ENCODE data around the gene FGF14. TPM values are rescaled to one million over a fixed set of nuclear protein-coding genes. Genes with fewer than 3 reads are reported as not detected.
"Not testable (repeated sequence)": the region's sequence is repeated elsewhere in the genome, so short reads cannot be mapped to it uniquely, and the experiment has no call there.

Gene FGF14
- total RNA-seq, 2 experiments from 2014 or later: not detected

DNA sequence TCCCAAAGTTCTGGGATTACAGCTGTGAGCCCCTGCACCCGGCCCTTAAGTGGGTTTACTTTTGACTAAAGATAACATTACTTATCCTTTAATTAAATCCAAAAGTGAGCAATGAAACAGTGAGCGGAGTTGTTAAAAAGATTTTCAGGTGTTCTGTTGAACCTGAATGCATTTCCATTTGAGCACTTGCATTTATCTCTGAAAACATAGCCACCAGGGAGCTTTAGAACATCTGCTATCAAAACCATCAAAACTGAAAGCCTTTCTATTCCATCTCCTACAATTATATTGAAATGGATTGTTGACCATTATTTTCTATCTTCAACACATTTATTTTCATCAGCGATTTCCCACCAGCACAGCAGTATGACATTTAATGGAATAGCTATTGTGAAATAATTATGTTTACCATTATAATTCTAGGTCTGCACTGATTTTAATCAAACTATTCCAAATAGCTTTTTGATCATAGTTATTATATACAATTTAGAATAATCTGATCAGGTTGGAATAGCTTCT lies 269.0 kb downstream of the FGF14 start:
- no peak for ATAC-seq
- Mint-ChIP-seq H3K4me3 (no peak overlapping the region), H3K36me3 (no peaks in the 10 kb centered on the region), H3K27me3 (no peaks in the 10 kb centered on the region), H3K4me1 (no peaks in the 10 kb centered on the region), H3K9me3 (ENCODE audit: low read depth) (no peaks in the 10 kb centered on the region), H3K27ac (no peak overlapping the region)
- CTCF ChIA-PET: interaction anchor here (1.1 kb wide), 1 partner anchor 12 kb away, joined by 3 read pairs; no protein-coding TSS in a partner anchor
- no peak for DNase-seq

DNA sequence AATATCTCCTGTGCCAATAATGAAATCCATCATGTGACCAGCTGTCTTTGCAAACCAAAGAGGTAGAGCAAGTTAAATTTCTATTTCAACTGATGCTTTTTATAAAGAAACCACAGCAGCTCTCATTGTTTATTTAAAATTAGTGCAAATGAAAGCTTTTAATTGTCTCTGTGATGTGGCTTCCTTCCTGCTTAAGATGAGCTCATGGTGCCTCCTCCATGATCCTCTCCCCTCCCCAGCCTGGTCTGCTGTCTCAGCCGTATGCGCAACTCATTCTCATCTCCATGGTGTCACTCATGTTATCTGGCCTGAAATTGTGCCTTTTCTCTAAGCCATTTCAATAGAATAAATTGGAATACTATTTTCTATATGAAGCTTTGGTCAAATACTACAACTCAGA lies 270.6 kb downstream of the FGF14 start:
- DNase-seq: no peak
- Mint-ChIP-seq H3K27me3 (no peaks in the 10 kb centered on the region), H3K4me1 (no peaks in the 10 kb centered on the region), H3K9me3 (ENCODE audit: low read depth) (no peaks in the 10 kb centered on the region), H3K36me3 (no peaks in the 10 kb centered on the region), H3K27ac (no peak overlapping the region), H3K4me3 (no peak overlapping the region)
- no peak for ATAC-seq
- CTCF ChIA-PET: no interaction called here

DNA sequence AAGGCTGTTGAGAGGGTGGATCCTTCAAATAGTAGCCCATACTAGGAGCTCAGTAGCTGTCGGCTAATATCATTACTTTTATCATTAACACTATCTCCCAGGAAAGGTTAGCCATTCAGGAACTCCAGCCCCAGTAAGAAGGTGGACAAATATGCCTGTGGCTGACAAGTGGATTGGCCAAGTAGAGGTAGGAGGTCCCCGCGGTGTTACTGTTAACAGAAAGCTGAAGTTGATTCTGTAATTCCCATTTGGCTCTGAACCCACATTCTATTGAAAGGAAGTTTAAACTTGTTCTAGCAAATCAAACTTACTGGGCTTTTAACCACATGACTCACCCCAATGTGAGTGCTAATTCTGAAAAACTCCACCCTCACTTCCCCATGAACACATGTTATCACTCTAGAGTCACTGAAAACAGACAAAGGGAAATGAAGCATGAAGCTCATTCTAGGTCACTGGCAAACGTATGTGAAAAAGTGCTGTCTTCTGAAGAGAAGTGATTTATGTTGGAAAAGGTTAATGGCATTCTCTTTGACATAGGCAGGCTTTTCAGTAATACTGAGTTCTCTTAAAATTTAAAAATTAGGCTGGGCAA lies 273.5 kb downstream of the FGF14 start:
- H3K9me3 Mint-ChIP-seq (ENCODE audit: low read depth): no peaks in the 10 kb centered on the region
- DNase-seq (no peak), ATAC-seq (no peak)
- H3K4me3 Mint-ChIP-seq: no peak overlapping the region
- no peaks in the 10 kb centered on the region for H3K36me3 Mint-ChIP-seq
- no peak overlapping the region for H3K27ac Mint-ChIP-seq
- CTCF ChIA-PET: no interaction called here
- H3K27me3 Mint-ChIP-seq: no peaks in the 10 kb centered on the region
- H3K4me1 Mint-ChIP-seq: no peaks in the 10 kb centered on the region

DNA sequence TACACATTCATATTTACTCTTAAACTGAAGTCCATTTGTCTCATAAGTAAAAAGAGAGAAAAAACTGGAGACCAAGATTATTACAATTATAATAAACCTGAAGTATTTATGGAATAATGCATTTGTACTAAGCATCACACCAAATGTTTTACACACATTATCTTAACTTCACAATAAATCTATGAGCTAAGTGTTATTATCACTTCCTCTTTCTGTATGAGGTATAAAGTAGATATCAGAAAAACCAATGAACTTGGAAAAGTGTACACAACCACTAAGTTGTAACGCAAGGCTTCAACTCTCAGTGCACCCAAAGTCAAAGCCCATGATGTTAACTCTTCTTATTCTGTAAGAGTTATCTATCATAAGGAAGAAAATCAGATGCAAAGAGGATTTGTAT lies 274.7 kb downstream of the FGF14 start:
- no peaks in the 10 kb centered on the region for H3K9me3 Mint-ChIP-seq (ENCODE audit: low read depth)
- H3K4me3 Mint-ChIP-seq: no peak overlapping the region
- no peaks in the 10 kb centered on the region for H3K36me3 Mint-ChIP-seq
- DNase-seq: no peak
- H3K4me1 Mint-ChIP-seq: no peaks in the 10 kb centered on the region
- no peaks in the 10 kb centered on the region for H3K27me3 Mint-ChIP-seq
- CTCF ChIA-PET: no interaction called here
- H3K27ac Mint-ChIP-seq: no peak overlapping the region
- no peak for ATAC-seq

DNA sequence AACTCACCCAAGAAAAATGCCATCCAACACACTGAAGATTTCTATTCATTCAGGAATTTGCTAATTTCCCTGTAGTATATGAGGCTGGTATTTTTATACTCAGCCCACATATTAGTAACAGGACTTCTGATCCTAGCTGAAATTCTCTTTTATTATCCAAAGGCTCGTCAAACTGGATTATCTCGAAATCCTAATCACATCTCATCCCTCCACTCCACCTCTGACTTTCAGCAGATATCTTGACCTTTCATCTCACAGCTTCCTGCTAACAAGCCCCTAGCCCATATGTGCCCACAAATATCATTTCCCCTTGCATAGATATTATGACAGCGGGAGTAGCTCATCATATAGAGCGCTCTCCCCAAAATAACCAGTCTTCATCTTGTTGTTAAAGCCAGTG lies 279.7 kb downstream of the FGF14 start:
- ATAC-seq (no peak), DNase-seq (no peak)
- Mint-ChIP-seq H3K4me3 (no peak overlapping the region), H3K27ac (no peak overlapping the region), H3K36me3 (no peaks in the 10 kb centered on the region), H3K9me3 (ENCODE audit: low read depth) (no peaks in the 10 kb centered on the region), H3K4me1 (no peaks in the 10 kb centered on the region), H3K27me3 (no peaks in the 10 kb centered on the region)
- CTCF ChIA-PET: no interaction called here

DNA sequence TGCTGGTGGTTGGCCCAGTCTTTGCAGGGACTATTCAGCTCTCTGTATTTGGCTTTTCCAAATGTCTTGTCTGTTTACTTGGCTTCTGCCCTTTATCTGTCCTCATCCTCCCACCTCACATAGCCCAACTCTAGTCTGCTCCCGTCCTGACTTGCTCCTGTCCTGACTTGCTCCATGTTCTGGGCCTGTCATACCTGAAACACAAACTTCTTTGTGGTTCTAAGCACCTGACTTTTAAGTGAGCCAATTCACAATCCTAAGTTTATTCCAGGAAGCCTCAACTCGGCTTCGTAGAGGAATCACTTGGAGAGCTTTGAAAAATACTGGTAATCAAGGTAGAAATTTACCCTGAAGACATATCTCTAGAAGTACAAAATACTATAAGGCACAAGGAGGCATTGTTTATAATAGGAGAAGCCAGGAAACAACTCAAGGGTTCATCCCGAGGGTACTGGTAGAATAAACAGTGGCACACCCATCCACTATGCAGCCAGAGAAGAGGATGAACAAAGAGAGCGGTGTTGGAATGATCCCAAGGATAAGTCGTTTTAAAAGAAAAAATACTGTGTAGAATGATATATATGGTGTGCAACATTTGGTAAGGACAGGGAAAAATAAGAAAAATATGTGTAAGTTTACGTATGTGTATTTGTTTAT lies 284.5 kb downstream of the FGF14 start:
- H3K36me3 Mint-ChIP-seq: no peaks in the 10 kb centered on the region
- no peak overlapping the region for H3K27ac Mint-ChIP-seq
- ATAC-seq (no peak), DNase-seq (no peak)
- H3K9me3 Mint-ChIP-seq (ENCODE audit: low read depth): no peaks in the 10 kb centered on the region
- CTCF ChIA-PET: no interaction called here
- H3K4me1 Mint-ChIP-seq: no peaks in the 10 kb centered on the region
- no peaks in the 10 kb centered on the region for H3K27me3 Mint-ChIP-seq
- H3K4me3 Mint-ChIP-seq: no peak overlapping the region

DNA sequence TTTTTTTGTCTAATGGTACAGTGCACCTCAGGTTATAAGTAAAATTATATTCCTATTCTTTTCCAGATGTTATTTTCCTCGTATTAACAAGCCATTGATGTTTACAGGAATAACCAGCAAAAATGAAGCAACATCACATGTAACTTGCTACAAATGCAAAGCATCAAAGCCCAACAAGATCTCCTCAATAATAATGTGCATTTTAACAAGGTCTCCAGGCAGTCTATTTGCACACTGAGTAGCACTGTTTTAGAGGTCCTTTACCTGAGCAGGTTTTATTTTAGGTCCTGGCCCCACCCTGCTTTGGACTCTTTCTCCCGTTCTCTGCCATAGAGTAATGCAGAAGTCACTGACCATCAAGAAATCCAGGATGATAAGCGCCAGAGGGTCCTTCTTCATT lies 298.4 kb downstream of the FGF14 start:
- Mint-ChIP-seq H3K4me1 (no peaks in the 10 kb centered on the region), H3K27me3 (no peaks in the 10 kb centered on the region), H3K9me3 (ENCODE audit: low read depth) (no peaks in the 10 kb centered on the region), H3K27ac (no peak overlapping the region), H3K36me3 (no peaks in the 10 kb centered on the region), H3K4me3 (no peak overlapping the region)
- CTCF ChIA-PET: no interaction called here
- ATAC-seq: no peak
- DNase-seq: no peak

DNA sequence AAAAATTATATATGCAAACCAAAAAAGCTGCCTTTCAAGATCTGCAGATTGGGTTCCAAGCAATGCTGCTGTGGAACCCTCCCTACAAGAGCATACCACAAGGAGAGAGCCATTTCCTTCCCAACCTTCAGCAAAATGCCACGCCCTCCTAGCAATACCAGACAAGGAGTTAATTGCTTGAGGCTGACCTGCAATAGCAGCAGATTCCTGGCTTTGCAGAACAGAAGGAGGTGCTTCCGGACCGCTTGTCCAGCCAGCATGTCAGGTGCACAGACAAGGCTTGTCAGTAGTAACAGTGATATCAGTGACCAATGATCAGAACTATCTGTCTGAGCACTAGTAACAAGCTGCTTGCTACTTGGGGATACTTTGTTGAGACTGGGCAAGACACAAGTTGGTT lies 301.6 kb downstream of the FGF14 start:
- ATAC-seq (no peak), DNase-seq (no peak)
- Mint-ChIP-seq H3K36me3 (no peaks in the 10 kb centered on the region), H3K4me1 (no peaks in the 10 kb centered on the region), H3K27me3 (no peaks in the 10 kb centered on the region), H3K4me3 (no peak overlapping the region), H3K27ac (no peak overlapping the region), H3K9me3 (ENCODE audit: low read depth) (no peaks in the 10 kb centered on the region)
- CTCF ChIA-PET: no interaction called here

DNA sequence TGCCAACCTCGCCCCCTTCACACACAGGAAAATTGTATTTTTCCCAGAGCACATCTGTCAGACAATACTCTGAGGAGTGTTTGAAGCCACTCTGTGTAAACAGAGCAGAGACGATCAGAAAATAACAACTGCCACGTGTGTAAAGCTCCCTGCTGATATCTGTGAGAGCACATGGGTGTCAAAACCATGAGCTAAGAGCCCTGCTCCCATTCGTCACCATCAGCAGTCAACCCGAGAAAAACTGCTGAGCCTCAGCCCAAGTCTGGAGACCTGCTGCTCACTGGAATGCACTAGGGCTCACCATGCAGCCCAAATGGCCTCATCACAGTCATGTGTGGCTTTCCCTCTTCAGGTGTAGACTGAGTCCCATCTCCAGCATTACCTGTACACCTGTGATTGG lies 304.1 kb downstream of the FGF14 start:
- no peak overlapping the region for H3K4me3 Mint-ChIP-seq
- ATAC-seq: no peak
- CTCF ChIA-PET: no interaction called here
- H3K36me3 Mint-ChIP-seq: no peaks in the 10 kb centered on the region
- H3K27ac Mint-ChIP-seq: no peak overlapping the region
- no peaks in the 10 kb centered on the region for H3K4me1 Mint-ChIP-seq
- H3K9me3 Mint-ChIP-seq (ENCODE audit: low read depth): no peaks in the 10 kb centered on the region
- no peaks in the 10 kb centered on the region for H3K27me3 Mint-ChIP-seq
- DNase-seq: no peak

DNA sequence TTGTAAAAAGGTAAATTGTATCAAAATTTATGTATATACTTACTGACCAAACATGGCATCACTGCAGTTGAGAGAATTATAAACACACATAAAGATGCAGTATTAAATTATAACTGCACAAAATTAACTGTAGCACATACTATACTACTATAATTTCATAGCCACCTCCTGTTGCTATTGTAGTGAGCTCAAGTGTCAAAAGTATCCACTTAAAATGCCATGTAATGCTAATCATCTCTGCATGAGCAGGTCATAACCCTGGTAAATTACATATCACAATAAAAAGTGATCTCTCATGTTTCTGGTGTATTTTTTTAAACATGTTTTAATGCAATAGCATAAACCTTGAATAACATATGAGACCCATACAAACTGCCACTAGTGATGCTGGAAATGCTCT lies 308.6 kb downstream of the FGF14 start:
- CTCF ChIA-PET; ATAC-seq; H3K36me3 Mint-ChIP-seq; H3K9me3 Mint-ChIP-seq (ENCODE audit: low read depth); H3K27me3 Mint-ChIP-seq; H3K27ac Mint-ChIP-seq; DNase-seq; H3K4me1 Mint-ChIP-seq; H3K4me3 Mint-ChIP-seq: not testable (repeated sequence)

DNA sequence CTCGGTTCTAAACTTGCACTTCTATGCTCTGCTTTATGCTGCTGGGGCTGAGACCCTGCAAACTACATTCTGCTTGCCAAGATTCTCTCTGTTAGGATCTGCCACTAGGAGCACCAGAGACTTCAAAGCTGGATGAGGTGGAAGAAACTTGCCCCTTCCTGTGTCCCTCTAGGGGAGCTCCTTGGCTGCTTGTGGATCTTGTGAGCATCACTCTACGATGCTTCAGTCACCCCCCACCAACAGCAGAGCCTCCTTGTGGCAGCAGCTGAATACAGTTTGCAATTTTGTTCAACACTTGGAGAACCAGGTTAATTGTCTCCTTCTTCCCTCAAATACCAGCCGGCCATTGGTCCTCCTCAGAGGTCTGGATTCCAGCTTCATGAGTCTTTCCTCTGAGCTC lies 310.6 kb downstream of the FGF14 start:
- no peak overlapping the region for H3K4me3 Mint-ChIP-seq
- no peaks in the 10 kb centered on the region for H3K4me1 Mint-ChIP-seq
- no peak overlapping the region for H3K27ac Mint-ChIP-seq
- no peak for DNase-seq
- CTCF ChIA-PET: no interaction called here
- no peak for ATAC-seq
- no peaks in the 10 kb centered on the region for H3K9me3 Mint-ChIP-seq (ENCODE audit: low read depth)
- no peaks in the 10 kb centered on the region for H3K36me3 Mint-ChIP-seq
- no peaks in the 10 kb centered on the region for H3K27me3 Mint-ChIP-seq

DNA sequence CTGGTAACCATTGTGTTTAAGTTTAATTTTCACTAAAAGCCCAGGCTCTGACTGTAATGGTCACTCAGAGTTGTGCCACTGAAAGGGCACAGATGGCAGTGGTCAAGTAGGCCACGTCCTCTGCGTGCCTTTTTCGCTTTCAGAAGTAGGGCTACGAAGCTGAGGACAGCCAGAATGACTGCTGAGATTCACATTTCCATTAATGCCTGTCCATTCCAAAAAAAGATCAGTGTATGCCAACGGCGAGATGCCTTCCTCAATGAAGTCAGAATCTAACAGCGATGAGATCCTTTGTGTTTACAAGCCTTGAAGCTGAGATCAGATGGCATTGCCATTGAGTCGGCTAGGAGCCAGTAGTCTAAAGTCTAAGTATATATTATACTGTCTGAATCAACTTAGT lies 311.3 kb downstream of the FGF14 start:
- CTCF ChIA-PET: no interaction called here
- Mint-ChIP-seq H3K27me3 (no peaks in the 10 kb centered on the region), H3K9me3 (ENCODE audit: low read depth) (no peaks in the 10 kb centered on the region), H3K36me3 (no peaks in the 10 kb centered on the region), H3K4me1 (no peaks in the 10 kb centered on the region), H3K27ac (no peak overlapping the region), H3K4me3 (no peak overlapping the region)
- no peak for ATAC-seq
- DNase-seq: no peak

DNA sequence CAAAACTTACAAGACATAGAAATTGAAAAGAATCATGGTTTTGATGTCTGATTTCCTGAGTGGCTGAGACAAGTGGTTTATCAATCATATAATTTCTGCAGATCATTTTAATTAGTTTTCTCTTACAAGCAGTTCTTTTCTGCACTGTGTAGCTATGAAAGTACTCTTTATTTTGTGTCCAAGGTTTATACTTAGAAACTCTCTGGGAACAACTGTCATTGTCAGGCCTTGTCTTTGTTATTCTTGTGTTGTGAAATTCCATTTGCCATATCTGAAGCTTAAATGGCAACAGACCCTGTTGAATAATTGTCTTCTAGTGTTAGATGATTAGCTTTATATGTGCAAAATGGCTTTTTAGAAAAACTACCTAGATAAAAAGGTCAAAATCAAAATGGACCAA lies 312.1 kb downstream of the FGF14 start:
- no peak for DNase-seq

DNA sequence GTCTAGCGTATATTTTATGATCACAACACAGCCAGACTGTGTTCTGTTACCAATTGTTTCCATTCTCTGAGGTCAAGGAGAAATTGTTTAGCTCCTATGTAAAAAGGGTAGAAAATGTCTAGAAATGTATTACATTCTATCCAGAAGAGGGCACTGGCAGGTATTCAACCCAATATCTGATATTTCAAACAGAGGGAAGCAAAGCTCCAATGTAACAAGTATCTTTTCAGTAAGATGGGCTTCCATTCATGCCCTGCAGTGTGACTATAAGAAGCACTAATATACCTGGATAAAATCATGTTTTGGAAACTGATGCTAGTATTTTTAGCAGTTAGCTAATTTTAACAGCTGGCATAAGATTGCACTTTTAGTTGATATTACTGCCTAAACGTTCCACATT lies 312.7 kb downstream of the FGF14 start:
- Mint-ChIP-seq H3K36me3 (no peaks in the 10 kb centered on the region), H3K27me3 (no peaks in the 10 kb centered on the region), H3K4me3 (no peak overlapping the region), H3K9me3 (ENCODE audit: low read depth) (no peaks in the 10 kb centered on the region), H3K4me1 (no peaks in the 10 kb centered on the region), H3K27ac (no peak overlapping the region)
- CTCF ChIA-PET: interaction anchor here (1.5 kb wide), 1 partner anchor 467 kb away, joined by 3 read pairs; no protein-coding TSS in a partner anchor
- ATAC-seq (no peak), DNase-seq (no peak)

More for the DNA sequence above, 312.1 kb downstream of the FGF14 start:
- Mint-ChIP-seq H3K27ac (no peak overlapping the region), H3K9me3 (ENCODE audit: low read depth) (no peaks in the 10 kb centered on the region), H3K4me1 (no peaks in the 10 kb centered on the region), H3K4me3 (no peak overlapping the region), H3K36me3 (no peaks in the 10 kb centered on the region), H3K27me3 (no peaks in the 10 kb centered on the region)
- no peak for ATAC-seq
- CTCF ChIA-PET: interaction anchor here (1.5 kb wide), 1 partner anchor 466 kb away, joined by 3 read pairs; no protein-coding TSS in a partner anchor
